Measurements from ENCODE around the gene PPP1R14D. TPM values are rescaled to one million over a fixed set of nuclear protein-coding genes. Genes with fewer than 3 reads are reported as not detected.

Gene PPP1R14D
- total RNA-seq, 1 experiment from 2014 or later, result 0.65 TPM

DNA sequence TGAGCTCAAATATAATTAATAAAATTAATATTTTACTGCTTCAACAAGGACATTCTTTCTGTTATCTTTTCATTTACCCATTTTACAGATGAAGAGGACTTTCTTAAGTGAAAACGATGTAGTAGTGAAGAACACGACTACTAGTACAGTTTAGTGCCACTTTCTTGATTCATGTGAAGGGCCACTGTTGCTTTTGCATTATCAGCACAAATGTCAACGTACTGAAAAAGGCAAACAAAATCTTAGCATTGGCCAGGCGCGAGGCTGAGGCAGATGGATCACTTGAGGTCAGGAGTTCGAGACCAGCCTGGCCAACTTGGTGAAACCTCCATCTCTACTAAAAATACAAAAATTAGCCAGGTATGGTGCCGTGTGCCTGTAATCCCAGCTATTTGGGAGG is 9.5 kb downstream of the PPP1R14D start:
- H3K4me3 ChIP-seq, result no peak overlapping the region
- TF ChIP-seq EZH2 (IDR thresholded peaks at IDR 0.05; ENCODE audit: low read depth) (no peak), CTCF (conservative IDR thresholded peaks at IDR 0.05) (no peak)
- no peaks in the 10 kb centered on the region for H3K79me2 ChIP-seq (ENCODE audit: low read depth)
- no peak overlapping the region for H3K27ac ChIP-seq
- H3K27me3 ChIP-seq (ENCODE audit: insufficient read depth, low read depth), result no peaks in the 10 kb centered on the region
- H3K4me2 ChIP-seq, result no peak overlapping the region
- ChIA-PET POLR2A (ENCODE audit: unreplicated experiment) (interaction anchor here (0.6 kb wide), 1 partner anchor 9 kb away, joined by 3 read pairs; no protein-coding TSS in a partner anchor), CTCF (no interaction called here)
- H3K36me3 ChIP-seq (ENCODE audit: low read depth), result no peaks in the 10 kb centered on the region
- peaks cover 10% of the 10 kb centered on the region for H3K4me1 ChIP-seq (replicated peaks; ENCODE audit: insufficient read depth)
- H3K9me2 ChIP-seq (ENCODE audit: insufficient read depth), result no peaks in the 10 kb centered on the region
- BruUV-seq (replicated peaks), result no TSS peak
- intact Hi-C loops (cut with micrococcal nuclease; ENCODE audit: unreplicated experiment), result no loop called here
- H2AFZ ChIP-seq, result no peak overlapping the region
- H3K9me3 ChIP-seq (ENCODE audit: insufficient read depth, low read depth), result no peaks in the 10 kb centered on the region
- no peaks in the 10 kb centered on the region for H4K20me1 ChIP-seq (ENCODE audit: insufficient read depth)
- H3F3A ChIP-seq (ENCODE audit: insufficient read depth, low read depth), result peaks cover 7% of the 10 kb centered on the region
- no peak for DNase-seq

DNA sequence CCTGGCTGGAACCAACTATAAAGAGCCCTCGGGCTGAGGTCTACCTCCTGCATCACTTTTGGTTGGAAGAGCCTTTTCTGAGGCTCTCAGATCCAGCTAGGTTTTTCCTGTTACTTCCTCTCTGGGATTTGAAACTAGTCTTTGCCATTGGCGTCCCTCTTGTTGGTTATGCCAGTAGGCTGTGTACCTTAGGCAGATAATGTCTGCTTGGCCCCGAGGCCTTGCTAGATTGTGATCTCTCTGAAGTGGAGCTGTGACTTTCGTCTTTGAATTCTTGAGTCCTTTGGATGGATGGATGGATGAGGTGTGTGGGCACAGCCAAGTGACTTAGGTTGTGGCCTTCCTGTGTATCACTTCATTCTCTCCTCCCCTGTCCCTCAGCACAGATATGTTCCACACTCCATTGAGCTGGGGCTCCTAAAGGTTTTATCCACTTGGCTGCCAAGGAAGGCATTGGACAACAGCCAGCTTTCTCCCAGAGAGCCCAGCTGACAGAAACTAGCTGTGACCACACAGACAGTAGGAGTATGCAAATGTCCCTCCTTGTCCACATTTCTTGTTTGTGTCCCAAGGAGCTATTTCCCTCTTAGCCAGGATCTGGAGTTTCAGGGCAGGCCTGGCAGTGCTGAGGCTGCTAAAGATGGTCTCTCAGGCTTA is 13.3 kb downstream of the PPP1R14D start:
- intact Hi-C loops (cut with micrococcal nuclease; ENCODE audit: unreplicated experiment), result no loop called here
- Histone ChIP-seq H3K4me3 (no peak overlapping the region), H3K4me1 (replicated peaks; ENCODE audit: insufficient read depth) (no peaks in the 10 kb centered on the region), H3K79me2 (ENCODE audit: low read depth) (no peaks in the 10 kb centered on the region), H2AFZ (no peak overlapping the region), H4K20me1 (ENCODE audit: insufficient read depth) (no peaks in the 10 kb centered on the region), H3F3A (ENCODE audit: insufficient read depth, low read depth) (no peaks in the 10 kb centered on the region), H3K9me3 (ENCODE audit: insufficient read depth, low read depth) (no peaks in the 10 kb centered on the region), H3K4me2 (no peak overlapping the region), H3K36me3 (ENCODE audit: low read depth) (no peaks in the 10 kb centered on the region), H3K27me3 (ENCODE audit: insufficient read depth, low read depth) (no peaks in the 10 kb centered on the region), H3K27ac (no peak overlapping the region), H3K9me2 (ENCODE audit: insufficient read depth) (no peaks in the 10 kb centered on the region)
- DNase-seq, result no peak
- CTCF ChIA-PET, result interaction anchor here (0.6 kb wide), 1 partner anchor 10 kb away, joined by 3 read pairs; no protein-coding TSS in a partner anchor
- no peak for TF ChIP-seq EZH2 (IDR thresholded peaks at IDR 0.05; ENCODE audit: low read depth)
- TF ChIP-seq CTCF (conservative IDR thresholded peaks at IDR 0.05), result no peak
- no TSS peak for BruUV-seq (replicated peaks)
- POLR2A ChIA-PET (ENCODE audit: unreplicated experiment), result interaction anchor here (0.7 kb wide), 1 partner anchor 57 kb away, joined by 4 read pairs; no protein-coding TSS in a partner anchor

- no peak overlapping the region for H3K27ac ChIP-seq
- peaks cover 8% of the 10 kb centered on the region; the same call in 1 of the 2 replicates for H3K4me1 ChIP-seq (replicated peaks; ENCODE audit: insufficient read depth)
- DNase-seq, result no peak
- BruUV-seq (replicated peaks), result no TSS peak
- peaks cover 11% of the 10 kb centered on the region; the same call in 1 of the 2 replicates for H3K79me2 ChIP-seq (ENCODE audit: low read depth)
- H3K4me3 ChIP-seq, result no peak overlapping the region
- no peak for TF ChIP-seq CTCF (conservative IDR thresholded peaks at IDR 0.05)
- TF ChIP-seq EZH2 (IDR thresholded peaks at IDR 0.05; ENCODE audit: low read depth), result no peak
- H3F3A ChIP-seq (ENCODE audit: insufficient read depth, low read depth), result no peaks in the 10 kb centered on the region
- no peaks in the 10 kb centered on the region for H3K9me3 ChIP-seq (ENCODE audit: insufficient read depth, low read depth)
- intact Hi-C loops (cut with micrococcal nuclease; ENCODE audit: unreplicated experiment), result no loop called here
- no peaks in the 10 kb centered on the region for H3K36me3 ChIP-seq (ENCODE audit: low read depth)
- CTCF ChIA-PET, result no interaction called here
- no peak overlapping the region for H3K4me2 ChIP-seq
- no peaks in the 10 kb centered on the region for H4K20me1 ChIP-seq (ENCODE audit: insufficient read depth)
- H2AFZ ChIP-seq, result no peak overlapping the region
- no peaks in the 10 kb centered on the region for H3K9me2 ChIP-seq (ENCODE audit: insufficient read depth)
- no peaks in the 10 kb centered on the region for H3K27me3 ChIP-seq (ENCODE audit: insufficient read depth, low read depth)
- POLR2A ChIA-PET (ENCODE audit: unreplicated experiment), result no interaction called here
Observed at GRCh38 chr15:40812721-40813425, 15.6 kb downstream of the PPP1R14D start.
